Measurements from ENCODE around the gene NOLC1.

GRCh38 chr10:102159051-102159597, 6.9 kb downstream of the NOLC1 start:
- TF ChIP-seq EZH2 (IDR thresholded peaks at IDR 0.05; ENCODE audit: insufficient read depth, poor library complexity, severe bottlenecking): no peak
- TF ChIP-seq EZH2phosphoT487 (IDR thresholded peaks at IDR 0.05; ENCODE audit: insufficient read depth, low read depth): no peak
